ENCODE results near the gene SULT4A1. TPM values are rescaled to one million over a fixed set of nuclear protein-coding genes. Genes with fewer than 3 reads are reported as not detected.

The SULT4A1 gene
- total and polyA plus RNA-seq, 10 donors, result 0.35 to 5.1 (median 1.7) TPM

DNA sequence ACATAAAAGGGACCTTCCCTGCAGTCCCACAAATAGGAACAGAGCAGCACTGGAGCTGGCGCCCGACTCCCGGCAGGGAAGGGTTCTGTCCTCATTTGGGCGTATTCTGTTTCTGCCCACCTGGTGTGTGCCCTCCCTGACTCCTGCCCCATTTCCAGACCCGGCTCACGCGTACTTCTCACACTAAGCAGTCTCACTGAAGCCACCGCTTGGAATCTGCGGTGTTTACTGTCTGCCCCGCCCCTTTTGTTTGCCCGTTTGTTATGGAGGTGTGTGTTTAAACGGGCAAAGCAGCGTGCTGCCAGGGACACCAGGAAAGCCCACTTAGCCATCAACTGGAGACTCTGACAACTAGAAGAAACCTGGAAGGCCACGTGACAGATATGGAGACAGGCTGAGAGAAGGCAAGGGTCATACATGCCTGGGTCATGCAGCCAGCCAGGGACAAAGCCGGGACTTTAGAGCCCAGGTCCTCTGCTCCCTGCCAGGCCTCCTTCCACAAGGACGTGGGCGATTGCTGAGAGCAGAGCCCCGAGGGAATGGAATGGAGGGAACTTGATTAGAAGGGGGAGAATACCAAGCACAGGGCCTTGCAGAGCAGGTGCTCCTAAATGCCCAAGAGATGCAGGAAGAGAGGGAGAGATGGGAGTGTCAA is 41.5 kb downstream of the SULT4A1 start:
- Histone ChIP-seq H3K4me3 (no peak overlapping the region), H3K27me3 (replicated peaks in 1 of 7) (peaks cover 0 to 51% (median 0%) of the 10 kb centered on the region in 7 donors), H3K4me1 (no peaks in the 10 kb centered on the region), H3K36me3 (no peaks in the 10 kb centered on the region), H3K27ac (no peak overlapping the region), H3K9me3 (no peaks in the 10 kb centered on the region)
- no peak for DNase-seq
- no peak for TF ChIP-seq POLR2A (IDR thresholded peaks at IDR 0.05)
- no peak for TF ChIP-seq POLR2AphosphoS5 (IDR thresholded peaks at IDR 0.05)
- TF ChIP-seq, protein P1, sequence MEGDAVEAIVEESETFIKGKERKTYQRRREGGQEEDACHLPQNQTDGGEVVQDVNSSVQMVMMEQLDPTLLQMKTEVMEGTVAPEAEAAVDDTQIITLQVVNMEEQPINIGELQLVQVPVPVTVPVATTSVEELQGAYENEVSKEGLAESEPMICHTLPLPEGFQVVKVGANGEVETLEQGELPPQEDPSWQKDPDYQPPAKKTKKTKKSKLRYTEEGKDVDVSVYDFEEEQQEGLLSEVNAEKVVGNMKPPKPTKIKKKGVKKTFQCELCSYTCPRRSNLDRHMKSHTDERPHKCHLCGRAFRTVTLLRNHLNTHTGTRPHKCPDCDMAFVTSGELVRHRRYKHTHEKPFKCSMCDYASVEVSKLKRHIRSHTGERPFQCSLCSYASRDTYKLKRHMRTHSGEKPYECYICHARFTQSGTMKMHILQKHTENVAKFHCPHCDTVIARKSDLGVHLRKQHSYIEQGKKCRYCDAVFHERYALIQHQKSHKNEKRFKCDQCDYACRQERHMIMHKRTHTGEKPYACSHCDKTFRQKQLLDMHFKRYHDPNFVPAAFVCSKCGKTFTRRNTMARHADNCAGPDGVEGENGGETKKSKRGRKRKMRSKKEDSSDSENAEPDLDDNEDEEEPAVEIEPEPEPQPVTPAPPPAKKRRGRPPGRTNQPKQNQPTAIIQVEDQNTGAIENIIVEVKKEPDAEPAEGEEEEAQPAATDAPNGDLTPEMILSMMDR (IDR thresholded peaks at IDR 0.05 in 8 of 11, conservative IDR thresholded peaks at IDR 0.05 in 3 of 11), result no peak
- intact Hi-C loops (cut with DNase I; ENCODE audit: low total_unique reads), result no loop called here
- WGBS, 5 donors, result 73 to 82% (median 80%) methylated on average over 18 of the region's 18 CpGs

DNA sequence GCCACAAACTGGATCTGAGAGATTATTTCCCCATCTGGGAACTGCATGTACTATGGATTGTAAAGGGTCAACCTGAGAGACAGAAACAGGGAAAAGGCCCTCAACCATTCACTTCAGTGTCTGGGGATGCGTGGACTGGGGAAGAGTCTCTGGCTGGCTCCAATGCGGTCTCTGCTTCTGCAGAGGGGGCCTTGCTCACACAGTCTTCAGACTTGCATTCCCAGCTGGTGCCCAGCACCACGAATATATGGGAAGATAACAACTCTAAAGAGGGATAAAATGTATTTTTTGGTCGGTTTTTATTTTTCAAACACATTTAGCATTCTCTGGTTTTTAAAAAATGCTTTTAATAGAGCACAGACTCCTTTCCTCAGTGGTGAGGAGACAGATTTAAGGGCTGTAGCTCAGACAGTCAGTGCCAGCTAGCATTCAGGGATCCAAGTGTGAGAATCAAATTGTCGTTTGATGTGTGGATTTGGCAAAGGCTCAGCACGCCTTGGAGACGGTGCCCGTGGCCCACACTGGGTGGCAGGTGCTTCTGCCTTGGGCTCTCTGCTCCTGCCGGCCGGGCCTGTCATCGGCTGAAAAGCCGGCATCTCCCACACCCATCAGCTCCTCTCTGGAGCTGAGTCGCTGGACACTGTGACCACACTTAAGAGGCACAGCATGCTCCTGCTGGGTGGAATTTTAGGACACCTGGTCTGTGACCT is 42.2 kb downstream of the SULT4A1 start:
- Histone ChIP-seq H3K27ac (no peak overlapping the region), H3K36me3 (no peaks in the 10 kb centered on the region), H3K4me3 (no peak overlapping the region), H3K27me3 (replicated peaks in 1 of 7) (peaks cover 0 to 47% (median 0%) of the 10 kb centered on the region in 7 donors), H3K9me3 (no peaks in the 10 kb centered on the region), H3K4me1 (no peaks in the 10 kb centered on the region)
- TF ChIP-seq, protein P1 (IDR thresholded peaks at IDR 0.05 in 8 of 11, conservative IDR thresholded peaks at IDR 0.05 in 3 of 11), result no peak
- TF ChIP-seq POLR2A (IDR thresholded peaks at IDR 0.05) (no peak), POLR2AphosphoS5 (IDR thresholded peaks at IDR 0.05) (no peak)
- 83 to 91% (median 90%) methylated on average over 13 of the region's 13 CpGs for WGBS, 5 donors
- intact Hi-C loops (cut with DNase I; ENCODE audit: low total_unique reads), result no loop called here
- no peak for DNase-seq

GRCh38 chr22:43819421-43819921 is 42.8 kb downstream of the SULT4A1 start:
- no peak for TF ChIP-seq POLR2A (IDR thresholded peaks at IDR 0.05)
- TF ChIP-seq POLR2AphosphoS5 (IDR thresholded peaks at IDR 0.05), result no peak
- TF ChIP-seq, protein P1 (IDR thresholded peaks at IDR 0.05 in 8 of 11, conservative IDR thresholded peaks at IDR 0.05 in 3 of 11), result no peak
- Histone ChIP-seq H3K36me3 (peaks cover 0 to 5% (median 0%) of the 10 kb centered on the region in 6 donors), H3K9me3 (no peaks in the 10 kb centered on the region), H3K27me3 (replicated peaks in 1 of 7) (peaks cover 0 to 41% (median 0%) of the 10 kb centered on the region in 7 donors), H3K4me1 (no peaks in the 10 kb centered on the region), H3K27ac (no peak overlapping the region), H3K4me3 (no peak overlapping the region)
- intact Hi-C loops (cut with DNase I; ENCODE audit: low total_unique reads), result no loop called here
- 86 to 92% (median 90%) methylated on average over 12 of the region's 12 CpGs for WGBS, 5 donors
- no peak for DNase-seq

DNA sequence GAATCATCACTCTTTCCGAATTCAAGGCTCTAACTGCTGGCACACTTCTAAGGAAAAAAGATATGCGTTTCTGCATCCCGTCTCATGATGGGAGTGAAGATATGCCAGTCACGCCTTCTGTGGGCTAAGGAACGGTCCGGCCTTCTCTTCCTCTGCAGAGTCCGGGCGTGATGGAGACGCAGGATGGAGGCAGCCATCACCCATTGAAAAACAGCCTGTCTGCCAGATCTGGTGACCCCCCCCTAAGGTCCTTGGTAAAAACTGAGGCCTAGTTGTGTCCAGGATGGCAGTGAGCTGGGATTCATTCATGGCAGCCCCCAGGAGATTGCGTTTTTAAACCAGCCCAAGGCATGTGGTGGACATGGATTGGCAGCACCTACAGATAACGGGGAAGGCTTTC is 43.3 kb downstream of the SULT4A1 start:
- Histone ChIP-seq H3K9me3 (no peaks in the 10 kb centered on the region), H3K27me3 (replicated peaks in 1 of 7) (peaks cover 0 to 36% (median 0%) of the 10 kb centered on the region in 7 donors), H3K36me3 (peaks cover 0 to 5% (median 0%) of the 10 kb centered on the region in 6 donors), H3K4me1 (no peaks in the 10 kb centered on the region), H3K4me3 (no peak overlapping the region), H3K27ac (no peak overlapping the region)
- TF ChIP-seq POLR2AphosphoS5 (IDR thresholded peaks at IDR 0.05) (no peak), POLR2A (IDR thresholded peaks at IDR 0.05) (no peak)
- TF ChIP-seq, protein P1 (IDR thresholded peaks at IDR 0.05 in 8 of 11, conservative IDR thresholded peaks at IDR 0.05 in 3 of 11), result no peak
- intact Hi-C loops (cut with DNase I; ENCODE audit: low total_unique reads), result no loop called here
- 81 to 94% (median 90%) methylated on average over 11 of the region's 11 CpGs for whole genome bisulfite sequencing, 5 donors
- DNase-seq, result no peak

Measured in spleen (tissue), 11 donors.